Memory B cell (primary cell): ENCODE results near the gene KRT7.

Experiments used
- ATAC-seq: fragments of 150-1000 bp; cut with Tn5 transposase; 2 replicates; pipeline ENCODE4 v1.10.0; 2021; ENCODE audit warnings: low read depth, mild to moderate bottlenecking, moderate library complexity
- DNase-seq, 2 donors: peaks; one replicate each; pipeline ENCODE4 v3.0.0; 2022; ENCODE audit warnings: low spot score in 2 of 2
- H3K27ac Mint-ChIP-seq: one replicate; pipeline ENCODE4 v1.8.0; 2022; ENCODE audit warnings: mild to moderate bottlenecking, moderate library complexity, mixed read lengths
- H3K27me3 Mint-ChIP-seq: one replicate; pipeline ENCODE4 v1.8.0; 2022; ENCODE audit warnings: mixed read lengths
- H3K36me3 Mint-ChIP-seq: one replicate; pipeline ENCODE4 v1.8.0; 2022; ENCODE audit warnings: mild to moderate bottlenecking, mixed read lengths
- H3K4me1 Mint-ChIP-seq: one replicate; pipeline ENCODE4 v1.8.0; 2022; ENCODE audit warnings: mixed read lengths
- H3K4me3 Mint-ChIP-seq: one replicate; pipeline ENCODE4 v1.8.0; 2022; ENCODE audit warnings: mild to moderate bottlenecking, moderate library complexity, mixed read lengths
- H3K9me3 Mint-ChIP-seq: one replicate; pipeline ENCODE4 v1.8.0; 2022; ENCODE audit warnings: mixed read lengths

The KRT7 gene

DNA sequence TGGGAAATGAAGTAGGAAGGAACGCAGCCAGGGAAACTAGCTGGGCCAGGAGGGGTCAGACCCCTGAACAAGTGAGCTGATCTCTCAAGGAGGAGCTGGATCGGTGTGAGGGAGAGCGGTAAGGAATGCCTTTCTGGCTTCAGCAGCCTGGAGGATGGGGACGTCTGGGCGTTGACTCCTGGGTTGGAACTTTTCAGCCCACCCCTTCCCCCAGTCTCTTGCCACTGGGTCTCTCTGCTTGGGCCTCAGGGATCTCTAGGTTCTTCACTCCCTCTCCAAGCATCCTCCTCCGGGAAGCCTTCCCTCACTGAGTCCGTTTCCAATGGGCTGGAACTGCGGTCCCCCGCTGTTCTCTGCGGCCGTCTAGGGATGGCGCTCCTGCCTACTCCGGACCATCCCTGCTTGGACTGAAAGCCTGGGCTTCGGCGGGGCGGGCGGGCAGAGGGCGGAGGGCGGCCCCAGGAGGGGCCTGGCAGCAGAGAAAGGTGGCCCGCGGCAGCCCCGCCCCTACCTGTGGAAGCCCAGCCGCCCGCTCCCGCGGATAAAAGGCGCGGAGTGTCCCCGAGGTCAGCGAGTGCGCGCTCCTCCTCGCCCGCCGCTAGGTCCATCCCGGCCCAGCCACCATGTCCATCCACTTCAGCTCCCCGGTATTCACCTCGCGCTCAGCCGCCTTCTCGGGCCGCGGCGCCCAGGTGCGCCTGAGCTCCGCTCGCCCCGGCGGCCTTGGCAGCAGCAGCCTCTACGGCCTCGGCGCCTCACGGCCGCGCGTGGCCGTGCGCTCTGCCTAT, at the start of gene KRT7:
KRT7 (plus strand) TSS at position 570 of the 788 bp plus-strand sequence; CDS start at position 624, 54 bp downstream.
- no peak for DNase-seq
- no peak for ATAC-seq
- peaks cover under 1% of the 10 kb centered on the region for H3K4me1 Mint-ChIP-seq
- H3K9me3 Mint-ChIP-seq = no peaks in the 10 kb centered on the region
- H3K27ac Mint-ChIP-seq = no peak within 1 kb of the TSS
- H3K4me3 Mint-ChIP-seq = no peak within 1 kb of the TSS
- no peaks in the 10 kb centered on the region for H3K36me3 Mint-ChIP-seq
- H3K27me3 Mint-ChIP-seq = peaks cover 36% of the 10 kb centered on the region

DNA sequence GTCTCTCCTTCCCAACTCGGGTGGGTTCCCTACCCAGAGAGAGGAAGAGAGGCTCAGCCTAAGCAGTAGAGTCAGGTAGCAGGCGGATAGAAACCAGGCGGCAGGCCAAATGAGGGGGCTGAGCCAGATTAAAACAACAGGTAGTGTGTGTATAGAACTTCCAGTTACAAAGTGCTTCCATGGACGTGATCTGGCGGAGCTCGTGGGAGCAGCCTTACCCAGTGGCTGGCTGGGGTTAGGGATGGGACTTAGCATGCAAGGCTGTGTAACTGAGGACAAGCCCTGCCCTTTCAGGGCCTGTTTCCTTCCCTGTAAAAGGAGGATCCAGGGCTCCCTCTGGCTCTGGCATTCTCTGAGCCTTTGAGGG, 49.5 kb upstream of the KRT7 start:
- DNase-seq = no peak
- Mint-ChIP-seq H3K36me3 (no peaks in the 10 kb centered on the region), H3K27me3 (peaks cover 6% of the 10 kb centered on the region), H3K9me3 (no peaks in the 10 kb centered on the region), H3K27ac (no peak overlapping the region), H3K4me3 (no peak overlapping the region), H3K4me1 (no peaks in the 10 kb centered on the region)
- ATAC-seq = no peak

DNA sequence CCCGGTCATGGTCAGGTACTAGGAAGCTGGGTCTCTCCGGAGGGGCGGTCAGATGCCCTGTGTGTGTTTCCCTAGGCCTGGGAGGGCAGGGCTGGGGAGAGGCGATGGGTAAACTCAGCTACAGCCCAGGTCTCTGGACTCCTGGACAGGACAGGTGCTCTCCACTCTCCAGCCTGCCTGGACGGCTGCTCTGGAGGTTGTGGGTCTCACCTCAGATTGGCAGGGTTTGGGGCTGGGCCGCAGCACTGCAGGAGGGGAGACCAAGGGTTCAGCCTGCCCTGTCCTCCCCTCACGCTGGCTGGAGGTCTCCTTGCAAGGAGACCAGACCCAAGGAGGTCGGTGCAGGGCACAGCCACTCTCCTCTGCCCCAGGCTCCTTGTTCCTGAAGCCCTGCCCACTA, 49.1 kb upstream of the KRT7 start:
- Mint-ChIP-seq H3K27me3 (peaks cover 8% of the 10 kb centered on the region), H3K36me3 (no peaks in the 10 kb centered on the region), H3K4me3 (no peak overlapping the region), H3K9me3 (no peaks in the 10 kb centered on the region), H3K27ac (no peak overlapping the region), H3K4me1 (no peaks in the 10 kb centered on the region)
- ATAC-seq (no peak), DNase-seq (no peak)

DNA sequence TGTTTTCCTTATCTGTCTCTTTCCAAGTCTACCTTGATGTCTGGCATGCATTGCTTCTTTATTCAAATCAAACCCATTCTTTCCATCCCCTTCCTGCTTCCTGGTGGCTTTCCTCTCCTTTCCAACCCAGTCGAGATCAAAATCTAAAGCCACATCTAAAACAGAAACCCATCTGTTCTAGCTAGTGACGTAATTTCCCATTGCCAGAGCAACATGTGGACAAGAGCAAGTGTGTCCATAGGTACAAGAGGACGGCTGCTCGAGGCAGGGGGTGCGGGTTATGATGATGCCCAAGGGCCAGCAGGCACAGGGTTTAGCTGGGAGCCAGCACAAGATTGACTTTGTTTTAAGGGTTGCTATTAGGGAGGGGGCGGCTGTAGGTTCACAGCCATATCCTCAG, 48.2 kb upstream of the KRT7 start:
- DNase-seq (no peak), ATAC-seq (no peak)
- peaks cover 8% of the 10 kb centered on the region for H3K27me3 Mint-ChIP-seq
- H3K4me1 Mint-ChIP-seq = no peaks in the 10 kb centered on the region
- no peak overlapping the region for H3K27ac Mint-ChIP-seq
- H3K4me3 Mint-ChIP-seq = no peak overlapping the region
- H3K9me3 Mint-ChIP-seq = no peaks in the 10 kb centered on the region
- H3K36me3 Mint-ChIP-seq = no peaks in the 10 kb centered on the region

DNA sequence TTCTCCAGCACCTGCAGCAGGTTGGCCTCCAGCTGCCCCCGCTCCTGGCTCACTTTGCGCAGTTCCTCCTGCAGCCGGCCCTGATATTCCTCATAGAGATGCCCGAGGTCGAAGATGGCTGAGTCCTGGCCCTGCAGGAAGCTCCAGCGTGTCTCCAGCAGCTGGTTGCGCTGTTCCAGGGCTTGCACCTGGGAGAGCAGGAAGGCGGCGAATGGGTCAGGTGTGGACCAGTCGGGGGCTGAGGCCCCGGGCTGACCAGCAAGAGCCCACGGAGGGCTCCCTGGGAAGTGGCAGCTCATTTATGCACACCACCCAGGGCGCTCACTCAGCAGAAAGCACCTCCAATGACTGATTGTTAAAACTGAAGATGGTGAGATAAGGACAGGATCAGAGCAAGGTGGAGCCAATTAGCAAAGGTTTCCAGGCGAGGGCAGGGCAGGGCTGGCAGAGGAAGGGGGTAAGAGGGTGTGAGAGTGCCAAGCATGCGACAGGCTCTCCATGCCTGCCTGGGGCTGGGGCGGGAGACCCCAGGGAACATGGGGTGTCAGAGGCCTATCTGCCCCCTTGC, 47.6 kb upstream of the KRT7 start:
- H3K4me3 Mint-ChIP-seq = no peak overlapping the region
- peaks cover 7% of the 10 kb centered on the region for H3K27me3 Mint-ChIP-seq
- H3K4me1 Mint-ChIP-seq = no peaks in the 10 kb centered on the region
- H3K9me3 Mint-ChIP-seq = no peaks in the 10 kb centered on the region
- H3K36me3 Mint-ChIP-seq = no peaks in the 10 kb centered on the region
- H3K27ac Mint-ChIP-seq = no peak overlapping the region
- DNase-seq = no peak
- ATAC-seq = no peak

DNA sequence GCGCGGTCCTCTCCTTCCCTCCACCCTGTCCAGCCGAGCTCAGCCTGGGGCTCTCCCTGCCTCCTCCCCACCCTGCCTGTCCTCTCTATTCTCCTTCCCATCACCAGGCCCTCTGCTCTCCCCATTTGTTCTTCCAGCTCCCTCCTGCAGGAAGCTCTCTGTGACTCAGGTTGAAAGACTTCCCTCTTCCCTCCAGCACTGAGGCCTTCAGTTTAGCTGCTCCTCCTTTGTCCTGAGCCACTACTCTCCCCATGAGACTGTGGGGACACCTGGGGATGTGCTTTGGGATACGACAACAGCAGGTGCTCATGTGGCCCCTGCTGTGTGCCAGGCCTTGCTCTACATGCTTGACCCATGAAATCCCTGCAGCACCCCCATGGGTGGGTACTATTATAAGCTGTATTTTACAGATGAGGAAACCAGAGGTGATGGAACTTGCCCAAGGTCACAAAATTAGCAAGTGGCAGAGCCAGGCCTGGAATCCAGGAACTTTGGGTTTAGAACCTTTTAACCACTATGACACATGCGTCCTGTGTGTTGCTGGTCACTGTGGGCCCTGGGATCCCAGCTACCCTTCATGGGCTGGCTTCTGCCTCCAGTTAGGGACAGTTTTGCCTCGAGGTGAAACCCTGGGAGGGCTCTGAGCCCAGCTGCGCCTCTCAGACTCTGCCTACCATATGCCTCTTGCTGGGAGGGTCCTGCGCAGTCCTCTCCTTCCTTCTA, 46.8 kb upstream of the KRT7 start:
- ATAC-seq = no peak
- no peak for DNase-seq
- H3K4me3 Mint-ChIP-seq = no peak overlapping the region

DNA sequence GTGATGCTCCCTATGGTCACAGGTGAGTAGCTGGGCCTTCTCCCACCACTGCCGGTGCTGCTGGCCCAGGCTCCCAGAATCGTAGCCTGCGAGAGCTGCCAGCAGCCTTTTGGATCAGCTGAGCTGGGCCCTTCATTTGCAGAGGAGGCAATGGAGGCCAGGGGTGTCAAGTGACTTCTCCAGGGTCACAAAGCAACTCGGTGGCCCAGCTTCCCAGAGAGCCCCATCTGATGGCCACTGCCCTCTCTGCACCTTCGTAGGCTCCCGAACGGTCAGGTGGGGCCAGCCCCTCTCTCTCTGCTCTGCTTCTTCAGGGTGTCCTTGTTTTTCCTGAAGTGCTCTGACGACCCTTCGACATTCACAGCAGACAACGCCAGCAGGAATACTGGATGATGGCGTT, 45.8 kb upstream of the KRT7 start:
- Mint-ChIP-seq H3K36me3 (no peaks in the 10 kb centered on the region), H3K4me1 (no peaks in the 10 kb centered on the region), H3K27ac (no peak overlapping the region), H3K27me3 (peaks cover 12% of the 10 kb centered on the region), H3K9me3 (no peaks in the 10 kb centered on the region), H3K4me3 (no peak overlapping the region)
- DNase-seq (no peak), ATAC-seq (no peak)

More for the DNA sequence above, 46.8 kb upstream of the KRT7 start:
- Mint-ChIP-seq H3K4me1 (no peaks in the 10 kb centered on the region), H3K36me3 (no peaks in the 10 kb centered on the region), H3K27ac (no peak overlapping the region), H3K27me3 (peaks cover 12% of the 10 kb centered on the region), H3K9me3 (no peaks in the 10 kb centered on the region)

DNA sequence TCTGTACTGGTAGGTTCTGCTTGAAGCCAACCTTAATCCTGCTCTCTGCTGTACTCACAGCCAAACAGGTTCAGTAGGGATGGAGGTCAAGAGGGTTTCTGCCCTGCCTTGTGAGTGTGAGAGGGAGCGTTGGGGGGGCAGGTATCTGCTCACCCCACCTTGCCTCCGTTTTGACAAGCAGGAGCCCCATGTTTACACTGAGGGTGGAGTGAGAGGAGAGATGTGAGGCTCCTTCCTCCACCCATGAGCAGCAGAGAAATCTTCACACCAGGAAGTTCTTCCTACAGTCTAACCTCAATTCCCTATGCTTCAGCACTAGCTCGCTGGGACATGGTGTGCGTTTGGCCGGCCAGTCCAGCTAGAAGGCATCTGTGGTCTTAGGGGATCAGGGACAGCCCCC, 45.4 kb upstream of the KRT7 start:
- H3K4me3 Mint-ChIP-seq = no peak overlapping the region
- DNase-seq (no peak), ATAC-seq (no peak)
- H3K9me3 Mint-ChIP-seq = no peaks in the 10 kb centered on the region
- H3K27me3 Mint-ChIP-seq = peaks cover 15% of the 10 kb centered on the region
- no peaks in the 10 kb centered on the region for H3K36me3 Mint-ChIP-seq
- no peak overlapping the region for H3K27ac Mint-ChIP-seq
- H3K4me1 Mint-ChIP-seq = no peaks in the 10 kb centered on the region

DNA sequence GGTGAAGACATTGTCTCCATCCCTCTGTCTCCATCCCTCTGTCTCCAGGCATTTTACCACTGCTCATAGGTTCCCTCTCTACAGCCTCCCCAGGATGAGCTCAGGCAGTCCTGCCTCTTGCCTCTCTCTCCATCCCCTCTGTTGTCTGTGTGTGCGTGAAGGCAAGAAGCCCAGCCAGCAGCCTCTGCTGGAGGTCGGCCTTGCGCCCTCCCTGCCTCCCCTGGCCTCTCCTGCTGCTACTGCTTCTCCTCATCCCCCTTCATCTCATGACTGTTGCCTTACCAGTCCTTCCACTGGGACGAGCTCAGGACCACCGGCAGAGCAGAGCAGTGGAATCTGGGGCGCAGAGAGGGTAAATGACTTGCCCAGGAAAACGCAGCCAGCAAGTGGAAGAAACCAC, 44.4 kb upstream of the KRT7 start:
- Mint-ChIP-seq H3K36me3 (no peaks in the 10 kb centered on the region), H3K27me3 (peaks cover 16% of the 10 kb centered on the region), H3K4me3 (no peak overlapping the region), H3K4me1 (no peaks in the 10 kb centered on the region), H3K9me3 (no peaks in the 10 kb centered on the region), H3K27ac (no peak overlapping the region)
- DNase-seq (no peak), ATAC-seq (no peak)

DNA sequence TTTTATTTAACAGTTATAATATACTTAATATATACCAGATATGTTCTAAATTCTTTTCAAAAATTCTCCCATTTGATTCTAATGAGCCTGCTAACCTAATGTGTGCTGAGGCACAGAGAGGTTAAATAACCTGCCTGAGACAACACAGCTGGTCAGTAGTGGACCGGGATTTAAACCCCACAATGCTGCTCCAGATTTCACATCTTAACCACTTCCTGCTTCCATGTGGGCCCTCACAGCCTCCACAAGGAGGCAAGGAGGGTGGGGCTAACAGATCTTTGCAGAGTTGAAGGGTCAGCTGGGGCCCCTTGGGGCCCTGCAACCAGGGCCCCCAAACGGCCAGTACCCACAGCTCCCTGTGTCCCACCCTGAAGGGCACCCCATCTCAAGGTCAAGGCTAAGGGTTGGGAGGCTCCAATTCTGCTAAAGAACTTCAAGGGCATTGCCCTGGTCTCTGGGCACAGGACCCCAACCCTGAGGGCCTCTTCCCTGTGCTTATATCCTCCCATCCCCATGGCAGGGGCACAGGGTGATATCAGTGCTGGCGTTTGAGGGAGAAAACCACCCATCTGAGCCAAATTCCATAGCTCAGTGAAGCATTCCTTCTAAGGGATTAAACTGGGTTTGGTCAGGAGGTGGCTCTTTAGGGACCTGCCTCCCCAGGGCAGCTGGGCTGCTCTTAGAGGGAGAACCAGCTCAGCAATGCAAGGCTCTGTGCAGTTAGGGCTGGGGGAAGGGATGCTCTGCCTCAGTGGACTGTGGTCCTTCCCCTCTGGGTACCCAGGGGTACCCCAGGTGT, 43.5 kb upstream of the KRT7 start:
- Mint-ChIP-seq H3K27ac (no peak overlapping the region), H3K4me3 (no peak overlapping the region), H3K4me1 (no peaks in the 10 kb centered on the region), H3K36me3 (no peaks in the 10 kb centered on the region), H3K27me3 (peaks cover 21% of the 10 kb centered on the region), H3K9me3 (no peaks in the 10 kb centered on the region)
- DNase-seq (no peak), ATAC-seq (no peak)

DNA sequence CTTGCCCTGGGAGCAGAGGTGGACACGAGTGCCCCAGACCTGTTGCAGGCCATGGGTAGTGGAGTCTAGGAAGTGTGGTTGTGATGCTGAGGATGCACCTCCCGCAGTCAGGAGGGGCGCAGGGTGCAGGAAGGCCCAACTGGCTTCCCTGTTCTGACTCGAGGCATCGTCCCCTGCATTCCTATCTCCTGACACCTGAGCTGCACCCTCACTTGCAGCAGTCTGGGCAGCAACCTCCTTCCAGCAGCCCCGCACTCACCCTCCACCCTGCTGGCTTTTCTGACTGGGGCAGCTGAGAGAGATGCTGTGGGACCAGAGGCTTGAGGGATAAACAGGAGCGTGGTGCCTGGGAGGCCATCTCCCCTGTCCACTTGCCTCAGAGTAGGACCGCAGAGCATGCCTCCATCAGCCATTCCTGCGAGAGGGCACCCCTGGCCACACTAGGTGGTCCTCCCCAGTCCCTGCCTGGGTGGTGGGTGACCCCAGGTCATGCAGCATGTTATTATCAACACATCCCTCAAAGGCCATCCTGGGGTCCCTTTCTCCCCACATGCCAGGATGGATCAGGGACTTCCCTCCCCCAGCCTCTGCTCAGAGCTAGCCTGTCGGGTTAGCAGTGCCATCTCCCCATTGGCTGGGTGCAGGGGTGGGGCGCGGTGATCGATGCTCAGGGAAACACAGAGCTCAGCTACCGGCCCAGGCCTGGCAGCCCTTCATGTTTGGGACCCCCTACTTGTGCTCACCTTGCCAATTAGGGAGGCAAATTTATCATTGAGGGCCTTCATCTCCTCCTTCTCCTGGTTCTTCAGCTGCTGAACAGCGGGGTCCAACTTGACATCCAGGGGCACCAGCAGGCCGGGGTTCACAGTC, 41.9 kb upstream of the KRT7 start:
- Mint-ChIP-seq H3K36me3 (no peaks in the 10 kb centered on the region), H3K27me3 (peaks cover 22% of the 10 kb centered on the region), H3K4me3 (no peak overlapping the region), H3K4me1 (no peaks in the 10 kb centered on the region), H3K9me3 (no peaks in the 10 kb centered on the region), H3K27ac (no peak overlapping the region)
- DNase-seq (no peak), ATAC-seq (no peak)

DNA sequence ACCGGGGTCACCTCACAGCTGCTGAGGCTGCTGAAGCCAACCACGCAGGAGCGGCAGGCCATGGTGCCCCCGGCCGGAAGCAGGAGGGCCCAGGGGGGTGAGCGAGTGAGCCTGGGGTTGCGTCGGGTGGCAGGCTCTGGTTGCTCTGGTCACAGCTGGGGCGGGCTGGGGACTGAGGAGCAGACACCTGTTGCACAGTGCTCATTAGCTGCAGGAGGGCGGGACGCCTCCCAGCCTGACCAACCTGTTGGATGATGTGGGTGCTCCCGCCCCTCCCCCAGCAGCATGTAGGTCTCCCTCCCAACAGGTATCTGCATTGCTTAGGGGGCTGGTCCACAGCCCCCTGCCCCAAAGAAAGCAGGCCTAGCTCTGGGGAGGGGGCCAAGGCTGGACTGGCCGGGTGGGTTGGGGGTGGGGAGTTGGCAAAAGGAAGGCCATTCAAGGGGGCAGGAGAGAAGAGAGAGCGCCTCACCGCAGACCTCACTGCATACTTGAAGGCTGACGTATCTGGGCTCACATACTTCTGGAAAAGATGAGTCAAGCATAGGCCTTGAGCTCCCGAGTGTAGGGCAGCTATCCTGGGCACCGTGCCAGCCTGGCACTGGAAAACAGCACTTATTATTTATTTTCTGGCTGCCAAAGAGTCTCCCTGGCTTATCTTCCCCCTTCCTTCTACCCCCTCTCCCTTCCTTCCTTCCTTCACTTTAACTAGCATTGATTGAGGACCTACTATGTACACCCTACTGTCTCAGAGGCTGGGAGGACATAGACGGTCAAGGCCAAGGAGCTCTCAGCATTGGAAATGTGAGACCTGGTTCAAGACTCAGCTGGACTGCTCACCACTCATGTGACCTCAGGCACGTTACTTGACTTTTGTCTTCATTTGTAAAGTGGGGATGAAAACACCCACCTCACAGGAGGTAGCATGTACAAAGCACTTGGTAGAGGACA, 40.9 kb upstream of the KRT7 start, which contains the start of gene KRT80:
KRT80 (minus strand) TSS at position 174 of the 951 bp plus-strand sequence; CDS start at position 62, 112 bp downstream.
- no peaks in the 10 kb centered on the region for H3K36me3 Mint-ChIP-seq
- no peaks in the 10 kb centered on the region for H3K9me3 Mint-ChIP-seq
- no peak within 1 kb of the TSS for H3K27ac Mint-ChIP-seq
- peaks cover 22% of the 10 kb centered on the region for H3K27me3 Mint-ChIP-seq
- no peaks in the 10 kb centered on the region for H3K4me1 Mint-ChIP-seq
- no peak for DNase-seq
- no peak for ATAC-seq
- H3K4me3 Mint-ChIP-seq = no peak within 1 kb of the TSS
